GM19193 (cell line): ENCODE data around the gene GGT5.

Experiments
- POLR2A ChIP-seq: IDR thresholded peaks from 4 replicates; pipeline ENCODE4 v1.6.1; 2011; ENCODE audit not compliant: insufficient read depth, insufficient read length; ENCODE audit errors: extremely low read depth

GGT5 gene

DNA sequence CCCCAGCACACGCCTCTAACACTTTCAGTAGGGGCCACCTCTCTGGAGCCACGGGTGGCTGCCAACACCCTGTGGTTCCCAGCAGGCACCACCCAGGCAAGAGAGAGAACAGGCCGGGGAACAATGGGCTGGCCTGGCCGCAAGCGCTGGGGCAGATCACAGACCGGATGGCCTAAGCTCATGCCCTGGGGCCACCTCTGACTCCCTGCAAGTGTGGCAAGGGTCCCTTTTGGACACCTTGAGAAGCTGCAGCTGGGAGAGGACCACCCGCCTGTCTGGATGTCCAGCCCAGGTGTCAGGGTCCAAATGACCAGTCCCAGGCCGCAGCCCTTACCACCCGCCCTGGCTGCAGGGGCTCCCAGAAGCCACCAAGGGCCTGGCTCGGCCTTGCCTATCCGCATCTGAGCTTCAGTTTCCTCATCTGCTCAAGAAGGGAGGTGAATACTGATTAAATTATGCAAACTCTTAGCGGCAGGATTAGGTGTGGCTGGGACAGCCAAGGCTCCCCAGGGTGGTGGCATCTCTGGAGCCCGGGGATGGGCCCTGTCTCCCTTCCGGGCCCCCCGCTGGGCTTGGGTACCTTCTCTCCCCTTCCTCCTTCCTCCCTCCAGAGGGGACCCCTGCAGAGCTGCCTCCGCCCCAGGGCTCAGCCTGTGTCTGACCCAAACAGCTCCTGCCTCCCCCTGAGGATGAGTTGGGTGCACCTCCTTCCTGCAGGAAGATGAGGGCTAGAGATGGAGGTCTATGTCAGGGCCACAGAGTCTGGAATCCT lies 64.4 kb downstream of the GGT5 start:
- no peak for TF ChIP-seq POLR2A

DNA sequence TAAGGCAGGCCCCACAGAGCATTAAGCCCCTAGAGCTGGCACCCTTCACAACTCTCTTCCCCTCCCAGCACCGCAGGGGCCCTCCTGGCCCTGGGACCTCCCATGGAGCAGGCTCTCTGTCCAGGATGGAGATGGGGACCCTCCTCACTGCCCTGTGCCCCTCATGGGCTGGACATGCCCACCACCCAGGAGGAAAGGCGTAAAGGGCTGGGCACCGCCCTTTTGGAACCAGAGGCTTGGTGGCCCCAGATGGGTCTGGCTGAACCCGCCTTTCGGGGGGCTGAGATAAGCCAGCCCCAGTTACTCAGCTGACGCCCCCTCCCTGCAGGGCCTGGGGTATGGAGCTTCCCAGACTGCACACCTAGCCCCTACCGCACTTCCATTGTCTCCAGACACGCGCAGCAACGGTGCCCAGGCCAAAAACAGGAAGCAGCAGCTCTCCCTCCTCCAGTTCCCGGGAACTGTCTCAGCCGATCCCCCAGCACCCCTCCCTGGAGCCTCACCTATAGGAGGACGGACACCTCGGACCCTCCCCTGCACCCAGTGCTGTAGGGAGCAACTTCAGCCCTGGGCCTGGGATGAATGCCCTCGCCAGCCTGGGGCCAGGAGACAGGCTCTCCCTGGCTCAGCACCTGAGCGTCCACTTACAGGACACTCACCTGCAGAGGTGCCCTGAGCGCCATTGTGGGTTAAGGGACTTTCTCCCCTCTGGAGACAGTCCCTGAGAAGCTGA lies 65.2 kb downstream of the GGT5 start:
- no peak for TF ChIP-seq POLR2A

DNA sequence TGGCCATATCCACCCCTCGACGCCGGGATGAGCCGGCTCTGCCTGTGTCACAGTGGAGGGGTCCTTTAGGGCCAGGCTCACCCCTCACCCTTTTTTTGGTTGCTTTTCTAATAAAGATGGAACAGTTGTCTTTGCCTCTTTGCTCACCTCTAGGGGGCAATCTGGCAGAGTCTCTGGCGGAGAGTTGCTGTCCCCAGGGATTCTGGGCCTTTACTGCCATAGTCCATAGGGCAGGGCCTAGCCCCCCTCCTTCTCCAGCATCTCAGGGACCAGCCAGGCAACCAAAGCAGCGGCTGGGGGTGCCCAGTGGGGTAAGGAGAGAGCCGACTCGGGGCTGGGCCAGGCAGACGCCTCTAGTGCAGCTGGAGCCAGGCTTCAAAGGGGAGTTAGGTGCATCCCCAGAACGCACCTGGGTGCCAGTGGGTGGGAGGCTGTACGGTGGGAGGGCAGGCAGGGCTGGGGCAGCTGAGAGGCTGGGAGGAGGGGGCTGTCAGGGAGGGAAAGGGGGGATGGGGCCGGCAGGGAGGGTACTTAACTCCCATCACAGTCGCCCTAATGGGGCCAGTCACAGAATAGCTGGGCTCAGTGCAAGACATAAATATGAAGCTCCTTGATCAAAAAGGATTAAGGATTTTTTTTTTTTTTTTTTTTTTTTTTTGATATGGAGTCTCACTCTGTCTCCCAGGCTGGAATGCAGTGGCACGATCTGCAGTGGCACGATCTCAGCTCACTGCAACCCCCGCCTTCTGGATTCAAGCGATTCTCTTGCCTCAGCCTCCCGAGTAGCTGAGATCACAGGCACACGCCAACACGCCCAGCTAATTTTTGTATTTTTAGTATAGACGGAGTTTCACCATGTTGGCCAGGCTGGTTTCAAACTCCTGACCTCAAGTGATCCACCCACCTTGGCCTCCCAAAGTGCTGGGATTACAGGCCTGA lies 66.1 kb downstream of the GGT5 start:
- TF ChIP-seq POLR2A = no peak

GRCh38 chr22:24178021-24178431 lies 66.9 kb downstream of the GGT5 start:
- no peak for TF ChIP-seq POLR2A

DNA sequence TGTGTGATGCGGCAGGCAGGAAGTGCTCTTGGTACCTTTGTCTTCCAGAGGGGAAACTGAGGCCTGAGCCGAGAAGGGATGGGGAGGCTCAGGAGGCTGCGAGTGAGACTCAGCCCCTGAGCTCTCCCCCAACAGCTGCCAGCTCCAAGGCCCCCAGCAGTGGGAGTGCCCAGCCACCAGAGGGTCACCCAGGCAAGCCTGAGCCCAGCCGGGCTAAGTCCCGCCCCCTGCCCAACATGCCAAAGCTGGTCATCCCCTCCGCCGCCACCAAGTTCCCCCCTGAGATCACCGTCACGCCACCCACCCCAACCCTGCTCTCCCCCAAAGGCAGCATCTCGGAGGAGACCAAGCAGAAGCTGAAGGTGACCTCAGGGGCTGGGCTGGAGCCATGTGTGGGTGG lies 67.4 kb downstream of the GGT5 start:
- no peak for TF ChIP-seq POLR2A

DNA sequence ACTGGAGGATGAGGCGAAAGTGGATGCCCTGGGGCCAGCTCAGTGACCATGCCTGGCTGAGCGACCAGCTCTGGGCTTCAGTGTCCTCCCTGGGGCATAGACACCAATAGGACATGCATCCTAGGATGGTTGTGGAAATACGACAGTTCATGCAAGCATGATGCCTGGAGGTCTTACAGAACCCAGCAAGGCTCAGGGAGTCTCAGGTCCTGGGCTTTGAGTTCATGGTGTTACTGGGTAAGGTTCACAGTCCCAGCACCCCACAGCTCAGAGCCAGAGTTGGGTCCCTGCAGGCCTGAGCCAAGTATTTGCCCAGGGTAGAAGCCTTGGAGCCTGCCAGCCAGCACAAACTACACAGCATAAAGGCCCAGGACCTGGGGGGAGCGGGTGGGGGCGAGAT lies 67.8 kb downstream of the GGT5 start:
- no peak for TF ChIP-seq POLR2A

- TF ChIP-seq POLR2A = no peak
Measured at GRCh38 chr22:24176630-24177029, 68.3 kb downstream of the GGT5 start.

- TF ChIP-seq POLR2A = no peak
Measured at GRCh38 chr22:24176040-24176439, 68.8 kb downstream of the GGT5 start.

- TF ChIP-seq POLR2A = no peak
Measured at GRCh38 chr22:24175160-24175808, 69.6 kb downstream of the GGT5 start.

DNA sequence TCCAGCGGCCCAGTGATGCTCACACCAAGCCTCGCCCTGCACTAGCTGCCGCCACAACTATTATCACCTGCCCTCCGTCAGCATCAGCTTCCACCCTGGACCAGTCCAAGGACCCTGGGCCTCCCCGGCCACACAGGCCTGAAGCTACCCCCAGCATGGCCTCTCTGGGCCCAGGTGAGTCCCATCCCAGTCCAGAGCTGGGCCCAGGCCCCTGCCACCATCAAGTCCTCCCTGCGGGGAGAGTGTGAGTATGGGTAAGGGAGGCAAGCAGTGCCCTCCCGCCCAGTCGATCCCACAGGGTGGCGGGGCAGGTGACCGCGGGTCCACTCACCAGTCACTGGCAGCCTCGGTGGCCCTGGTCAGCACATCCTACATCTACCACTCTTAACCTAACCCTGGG lies 73.1 kb downstream of the GGT5 start:
- no peak for TF ChIP-seq POLR2A

GRCh38 chr22:24170632-24171031 lies 74.2 kb downstream of the GGT5 start:
- no peak for TF ChIP-seq POLR2A

- no peak for TF ChIP-seq POLR2A
Measured at GRCh38 chr22:24170188-24170587, 74.7 kb downstream of the GGT5 start.
